ENCODE measurements around the gene DDA1. TPM values are rescaled to one million over a fixed set of nuclear protein-coding genes. Genes with fewer than 3 reads are reported as not detected.
A peak's percentile ranks its signal among the peaks of the same experiment; 100 is the strongest.

Gene DDA1
- total RNA-seq, 1 experiment from 2014 or later, result 42.8 TPM

GRCh38 chr19:17259934-17260333 is 49.4 kb upstream of the DDA1 start:
- no peak for TF ChIP-seq GTF2I (CRISPR knock-in tag; conservative IDR thresholded peaks at IDR 0.05)
- POLR2A ChIA-PET, result interaction anchor here (1.4 kb wide), 1 partner anchor 12 kb away, joined by 7 read pairs; no protein-coding TSS in a partner anchor
- H3K27ac Mint-ChIP-seq, result no peak overlapping the region
- ATAC-seq (no peak), DNase-seq (ENCODE audit: low spot score) (no peak)
- peaks cover 12% of the 10 kb centered on the region for H3K9me3 Mint-ChIP-seq
- CTCF ChIA-PET, result interaction anchor here (0.7 to 4.2 kb wide), 9 partner anchors 12 to 54 kb away, joined by 3 to 38 read pairs (median 4); partner anchors contain the start of genes ANKLE1, DDA1 and USE1
- H3K4me1 Mint-ChIP-seq, result peaks cover 18% of the 10 kb centered on the region
- peaks cover 39% of the 10 kb centered on the region for H3K36me3 Mint-ChIP-seq
- no peak overlapping the region for H3K4me3 Mint-ChIP-seq
- peaks cover 7% of the 10 kb centered on the region for H3K27me3 Mint-ChIP-seq (ENCODE audit: low read depth)

- peaks cover 12% of the 10 kb centered on the region for H3K9me3 Mint-ChIP-seq
- ATAC-seq, result peak; percentile 94
- H3K4me1 Mint-ChIP-seq, result peaks cover 19% of the 10 kb centered on the region
- no peak overlapping the region for H3K4me3 Mint-ChIP-seq
- H3K36me3 Mint-ChIP-seq, result peaks cover 36% of the 10 kb centered on the region
- DNase-seq (ENCODE audit: low spot score), result peak; percentile 94
- CTCF ChIA-PET, result interaction anchor here (0.6 to 4.2 kb wide), 16 partner anchors 13 to 1297 kb away, joined by 3 to 38 read pairs (median 4); partner anchors contain the start of genes ANKLE1, DDA1 and USE1
- POLR2A ChIA-PET, result interaction anchor here (0.6 to 1.4 kb wide), 3 partner anchors 13 to 88 kb away, joined by 3 to 7 read pairs (median 3); no protein-coding TSS in a partner anchor
- peaks cover 7% of the 10 kb centered on the region for H3K27me3 Mint-ChIP-seq (ENCODE audit: low read depth)
- H3K27ac Mint-ChIP-seq, result peak overlapping the region; percentile 33
- TF ChIP-seq CREM (CRISPR knock-in tag; IDR thresholded peaks at IDR 0.05) (peak; percentile 45; the same call in 1 of the 2 replicates), FOXP1 (CRISPR knock-in tag; IDR thresholded peaks at IDR 0.05; ENCODE audit: borderline replicate concordance) (0 out of 2 replicates have a peak, but pooled peaks have one; percentile 33), TEAD1 (CRISPR knock-in tag; IDR thresholded peaks at IDR 0.05) (peak; percentile 39; the same call in 1 of the 2 replicates), ARID4B (CRISPR knock-in tag; IDR thresholded peaks at IDR 0.05; ENCODE audit: borderline replicate concordance) (no peak), TCF7 (CRISPR knock-in tag; IDR thresholded peaks at IDR 0.05; ENCODE audit: low read depth) (no peak), MAX (CRISPR knock-in tag; IDR thresholded peaks at IDR 0.05) (peak; percentile 82; the same call in 1 of the 2 replicates), USF1 (CRISPR knock-in tag; IDR thresholded peaks at IDR 0.05) (0 out of 2 replicates have a peak, but pooled peaks have one; percentile 31), SP1 (CRISPR knock-in tag; conservative IDR thresholded peaks at IDR 0.05) (peak; percentile 63), SMAD4 (CRISPR knock-in tag; IDR thresholded peaks at IDR 0.05) (no peak), CTCF (IDR thresholded peaks at IDR 0.05) (peak; percentile 96)
- TF ChIP-seq, protein P1, sequence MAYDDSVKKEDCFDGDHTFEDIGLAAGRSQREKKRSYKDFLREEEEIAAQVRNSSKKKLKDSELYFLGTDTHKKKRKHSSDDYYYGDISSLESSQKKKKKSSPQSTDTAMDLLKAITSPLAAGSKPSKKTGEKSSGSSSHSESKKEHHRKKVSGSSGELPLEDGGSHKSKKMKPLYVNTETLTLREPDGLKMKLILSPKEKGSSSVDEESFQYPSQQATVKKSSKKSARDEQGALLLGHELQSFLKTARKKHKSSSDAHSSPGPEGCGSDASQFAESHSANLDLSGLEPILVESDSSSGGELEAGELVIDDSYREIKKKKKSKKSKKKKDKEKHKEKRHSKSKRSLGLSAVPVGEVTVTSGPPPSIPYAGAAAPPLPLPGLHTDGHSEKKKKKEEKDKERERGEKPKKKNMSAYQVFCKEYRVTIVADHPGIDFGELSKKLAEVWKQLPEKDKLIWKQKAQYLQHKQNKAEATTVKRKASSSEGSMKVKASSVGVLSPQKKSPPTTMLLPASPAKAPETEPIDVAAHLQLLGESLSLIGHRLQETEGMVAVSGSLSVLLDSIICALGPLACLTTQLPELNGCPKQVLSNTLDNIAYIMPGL (CRISPR knock-in tag; IDR thresholded peaks at IDR 0.05), result peak; percentile 26; the same call in 1 of the 2 replicates
Observed at GRCh38 chr19:17260842-17261325, 48.5 kb upstream of the DDA1 start.
